TTC549 (cell line): ENCODE measurements around the gene PLEKHA6.
"Not testable (repeated sequence)": the region's sequence is repeated elsewhere in the genome, so short reads cannot be mapped to it uniquely, and the experiment has no call there.

ENCODE experiments used
- FAIRE-seq: peaks from 2 replicates; lab custom pipeline; 2012; peaks lifted over from hg19 to GRCh38; lab: Jason Lieb, UNC

Gene PLEKHA6

DNA sequence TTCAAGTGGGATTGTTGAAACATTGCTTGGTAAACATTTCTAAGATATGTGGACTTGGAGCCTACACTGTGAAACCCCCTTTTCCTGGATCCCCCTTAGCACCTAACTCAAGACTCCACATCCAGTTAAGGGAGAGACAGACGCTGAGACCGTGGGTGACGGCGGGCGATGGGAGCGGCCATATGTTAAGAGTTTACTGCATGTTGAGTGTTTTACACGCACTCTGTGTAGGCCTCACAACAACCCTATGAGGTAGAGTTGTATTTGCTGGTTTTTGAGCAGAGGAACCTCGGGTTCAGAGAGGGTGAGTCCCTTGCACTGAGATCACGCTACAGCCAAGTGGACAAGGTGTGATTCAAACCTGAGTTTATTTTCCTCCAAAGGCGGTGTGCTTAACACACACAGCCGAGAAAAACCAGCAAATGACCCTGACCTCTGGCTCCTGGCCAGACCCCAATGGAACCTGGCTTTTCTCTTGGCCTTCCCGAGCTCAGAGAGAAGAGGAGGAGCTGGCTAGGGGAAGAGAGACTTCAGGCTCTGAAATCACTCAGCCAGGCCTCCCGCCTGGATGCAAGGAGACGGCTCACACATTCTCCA is 99.0 kb downstream of the PLEKHA6 start:
- no peak for FAIRE-seq

GRCh38 chr1:204259782-204260181 is 99.9 kb downstream of the PLEKHA6 start:
- FAIRE-seq: no peak

DNA sequence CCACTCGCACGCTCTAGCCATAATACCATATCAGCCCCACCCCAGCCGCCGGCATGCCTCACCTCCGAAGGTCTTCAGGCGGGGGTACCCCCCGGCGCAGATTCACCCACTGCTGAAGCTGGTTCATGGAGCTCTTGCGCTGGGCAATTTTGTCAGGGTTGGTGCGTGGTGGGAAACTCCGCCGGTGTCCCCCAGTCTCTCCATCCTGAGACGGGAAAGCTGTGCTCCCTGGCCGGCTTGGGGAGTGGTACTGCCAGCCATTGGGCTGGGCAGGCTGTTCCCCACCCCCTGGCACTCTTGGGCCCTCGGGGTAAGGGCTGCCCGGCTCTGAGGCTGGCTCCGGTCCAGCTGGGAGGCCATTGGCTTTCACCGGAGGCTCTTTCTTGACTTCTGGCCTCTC is 100.5 kb downstream of the PLEKHA6 start:
- no peak for FAIRE-seq

- peak; percentile 70 for FAIRE-seq
These were observed 101.3 kb downstream of the PLEKHA6 start for GRCh38 chr1:204258213-204259115.

GRCh38 chr1:204257446-204257845 is 102.3 kb downstream of the PLEKHA6 start:
- no peak for FAIRE-seq

DNA sequence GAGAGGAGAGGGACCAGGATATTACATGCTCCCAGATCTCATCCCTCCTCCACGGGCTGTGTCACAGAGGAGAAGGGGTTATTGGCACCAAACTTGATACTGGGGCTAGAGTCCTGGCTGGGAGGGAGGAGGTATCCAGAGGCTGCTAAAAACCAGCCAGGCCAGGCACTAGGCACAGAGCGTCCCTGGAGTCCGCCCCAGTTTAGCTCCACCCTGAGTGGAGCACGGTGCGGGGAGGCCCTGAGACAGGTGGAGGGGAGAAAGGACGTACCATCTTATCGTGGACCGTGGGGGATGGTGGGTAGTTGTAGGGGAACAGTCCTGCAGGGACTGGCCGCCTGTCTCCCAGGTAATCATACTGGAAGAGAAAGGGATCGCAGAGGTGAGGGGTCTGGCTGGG is 103.2 kb downstream of the PLEKHA6 start:
- FAIRE-seq: no peak

DNA sequence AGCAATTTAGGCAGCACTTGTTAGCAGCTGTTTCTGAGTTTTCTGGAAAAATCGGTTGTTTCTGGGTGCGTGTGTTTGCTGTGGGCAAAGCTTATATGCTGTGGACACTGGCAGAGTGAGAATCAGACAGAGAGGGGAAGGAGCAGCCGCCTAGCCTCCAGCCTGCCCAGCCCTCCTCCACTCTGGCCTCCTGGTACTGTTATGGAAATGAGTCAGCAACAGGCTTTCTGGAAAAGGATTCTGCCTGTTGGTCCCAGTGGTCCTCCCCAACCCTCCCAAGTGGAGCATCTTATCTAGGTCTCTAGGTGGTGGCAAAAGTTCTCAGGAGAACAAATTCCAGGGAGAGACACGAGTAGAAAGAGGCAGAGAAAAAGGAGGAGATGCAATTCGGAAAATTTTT is 103.8 kb downstream of the PLEKHA6 start:
- FAIRE-seq: no peak

- no peak for FAIRE-seq
These were observed 104.5 kb downstream of the PLEKHA6 start for GRCh38 chr1:204255225-204255624.

GRCh38 chr1:204254031-204254661 is 105.6 kb downstream of the PLEKHA6 start:
- FAIRE-seq: no peak

DNA sequence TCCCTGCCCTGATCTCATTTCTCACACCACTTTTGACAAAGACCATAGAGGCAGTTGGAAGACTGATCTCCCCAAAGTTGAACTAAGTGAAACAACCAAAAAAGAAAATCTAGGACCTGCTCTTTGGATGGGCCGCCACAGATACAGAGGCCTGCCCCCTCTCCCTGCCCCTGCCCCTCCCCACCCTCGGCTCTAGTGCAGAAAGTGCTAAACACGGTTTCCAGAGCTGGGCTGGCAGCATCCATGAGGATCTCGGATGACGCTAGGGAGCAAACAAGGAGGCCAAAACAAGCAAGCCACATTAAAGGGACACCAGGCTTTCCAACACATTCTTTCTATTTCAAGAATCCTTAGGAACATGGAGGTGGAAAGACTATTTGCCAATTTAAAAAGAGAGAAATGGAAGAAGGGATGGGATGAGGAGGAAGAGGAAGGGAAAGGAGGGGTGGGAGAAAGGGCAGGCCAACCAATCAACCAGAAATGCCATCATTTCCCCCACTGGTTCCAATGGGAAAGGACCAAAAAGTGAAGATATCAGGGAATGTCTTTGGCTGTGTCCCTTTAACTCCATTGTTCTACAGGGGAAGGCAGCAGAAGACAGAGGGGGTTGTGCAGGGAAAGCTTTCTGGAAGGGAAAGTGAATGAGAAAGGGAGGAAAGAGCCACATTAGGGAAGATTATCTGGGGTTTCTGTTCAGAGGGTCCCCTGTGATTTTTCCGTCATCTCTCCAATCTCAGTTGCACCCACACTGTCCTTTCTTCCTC is 107.6 kb downstream of the PLEKHA6 start:
- no peak for FAIRE-seq

DNA sequence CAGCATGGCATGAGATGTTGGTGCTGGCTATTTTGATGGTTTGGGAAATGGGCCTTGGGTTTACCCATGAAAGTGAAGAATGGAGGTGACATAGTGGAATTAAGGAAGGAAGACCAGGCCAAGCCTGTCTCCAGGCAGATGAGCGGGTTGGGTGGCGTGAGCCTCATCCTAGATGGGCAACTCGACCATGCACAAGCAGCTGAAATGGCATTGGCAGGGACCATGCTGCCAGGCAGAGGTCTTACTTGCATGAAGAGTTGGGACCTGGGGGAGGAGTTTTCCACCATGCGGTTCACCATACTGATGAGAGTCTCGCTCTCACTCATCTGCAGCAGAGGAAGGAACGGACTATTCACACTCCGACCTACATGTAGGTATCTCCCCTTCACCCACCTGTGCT is 108.4 kb downstream of the PLEKHA6 start:
- no peak for FAIRE-seq

GRCh38 chr1:204250428-204251030 is 109.2 kb downstream of the PLEKHA6 start:
- FAIRE-seq: no peak

DNA sequence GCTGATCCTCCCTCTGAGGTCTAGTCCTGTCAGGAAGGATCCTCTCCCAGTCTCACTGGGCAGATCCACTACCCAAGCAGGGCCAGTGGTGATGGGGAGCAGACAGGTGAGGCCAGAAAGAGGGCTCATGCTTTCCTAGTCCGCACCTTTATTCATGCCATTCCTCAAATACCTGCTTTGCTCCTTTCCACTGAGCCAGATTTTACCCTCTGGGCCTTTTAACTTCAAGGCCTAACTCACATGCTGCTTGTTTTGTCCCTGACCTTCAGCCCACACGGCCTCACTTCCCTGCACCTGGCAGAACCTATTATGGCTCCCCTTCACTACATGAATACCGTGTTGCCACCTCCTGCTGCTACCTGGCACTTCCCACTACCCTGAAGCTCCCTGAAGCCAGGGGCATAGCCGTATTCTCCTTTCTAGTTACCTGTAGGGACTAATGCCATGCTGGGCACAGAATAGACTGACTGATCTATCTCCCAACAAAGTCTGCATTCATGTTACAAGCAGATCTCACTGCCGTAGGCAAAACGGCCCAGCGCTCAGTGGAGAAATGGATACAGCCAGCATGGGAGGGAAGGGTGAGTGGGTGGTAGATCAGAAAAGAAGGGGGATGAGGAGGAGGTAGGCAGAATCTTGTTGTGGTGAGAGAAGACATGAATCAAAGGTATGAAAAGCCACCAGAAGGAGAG is 109.8 kb downstream of the PLEKHA6 start:
- FAIRE-seq: no peak

DNA sequence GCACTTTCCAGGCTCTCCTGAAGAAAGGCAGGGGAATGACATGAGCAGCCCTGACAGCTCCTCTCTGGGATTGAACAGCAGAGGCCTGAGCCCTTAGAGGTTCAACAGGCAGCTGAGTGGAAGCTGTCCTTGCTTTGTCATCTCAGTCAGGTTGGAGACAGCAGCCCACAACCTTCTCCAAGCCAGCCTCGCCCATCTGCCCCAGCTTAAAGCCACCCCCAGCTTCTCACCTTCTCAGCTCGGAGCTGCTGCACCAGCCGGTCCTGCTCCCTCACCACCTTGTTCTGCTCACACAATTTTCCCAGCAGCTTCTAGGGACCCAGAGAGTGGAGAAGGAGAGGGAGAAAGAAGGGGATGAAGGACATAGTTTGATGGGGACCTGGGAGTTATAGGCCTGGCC is 110.8 kb downstream of the PLEKHA6 start:
- no peak for FAIRE-seq

GRCh38 chr1:204246876-204247275 is 112.9 kb downstream of the PLEKHA6 start:
- no peak for FAIRE-seq

- FAIRE-seq: no peak
These were observed 116.8 kb downstream of the PLEKHA6 start for GRCh38 chr1:204242920-204243319.

- FAIRE-seq: no peak
These were observed 117.8 kb downstream of the PLEKHA6 start for GRCh38 chr1:204241914-204242313.

- FAIRE-seq: no peak
These were observed 118.7 kb downstream of the PLEKHA6 start for GRCh38 chr1:204241050-204241449.

GRCh38 chr1:204240233-204240632 is 119.5 kb downstream of the PLEKHA6 start:
- no peak for FAIRE-seq

- FAIRE-seq: not testable (repeated sequence)
These were observed 120.3 kb downstream of the PLEKHA6 start for GRCh38 chr1:204239401-204239800.

GRCh38 chr1:204238520-204238919 is 121.2 kb downstream of the PLEKHA6 start:
- not testable (repeated sequence) for FAIRE-seq
